CD4-positive, alpha-beta T cell treated with Interleukin-10 for 1 hour (primary cell): ENCODE results near the gene CSPG4.
"Not testable (repeated sequence)": the region's sequence is repeated elsewhere in the genome, so short reads cannot be mapped to it uniquely, and the experiment has no call there.

Source experiments
- DNase-seq: peaks from one replicate; pipeline ENCODE4 v3.0.0-alpha.2; 2020

CSPG4 gene

GRCh38 chr15:75712668-75713337 lies at the start of gene CSPG4:
TSS of gene CSPG4 (minus strand) at chr15:75712848. CDS start at chr15:75712755, 93 bp downstream.
- DNase-seq, result no peak

GRCh38 chr15:75762357-75762718 lies 49.7 kb upstream of the CSPG4 start:
- not testable (repeated sequence) for DNase-seq

- DNase-seq, result no peak
Measured at GRCh38 chr15:75761446-75762356, 49.1 kb upstream of the CSPG4 start.

GRCh38 chr15:75760704-75761435 lies 48.2 kb upstream of the CSPG4 start:
- no peak for DNase-seq

- DNase-seq, result not testable (repeated sequence)
Measured at GRCh38 chr15:75760131-75760520, 47.5 kb upstream of the CSPG4 start.

- DNase-seq, result no peak
Measured at GRCh38 chr15:75759416-75760130, 46.9 kb upstream of the CSPG4 start.

GRCh38 chr15:75758071-75758872 lies 45.6 kb upstream of the CSPG4 start:
- DNase-seq, result peak; percentile 54

- not testable (repeated sequence) for DNase-seq
Measured at GRCh38 chr15:75754871-75755270, 42.2 kb upstream of the CSPG4 start.

- DNase-seq, result no peak
Measured at GRCh38 chr15:75753145-75753544, 40.5 kb upstream of the CSPG4 start.

- no peak for DNase-seq
Measured at GRCh38 chr15:75751891-75752290, 39.2 kb upstream of the CSPG4 start.

- DNase-seq, result no peak
Measured at GRCh38 chr15:75751116-75751875, 38.6 kb upstream of the CSPG4 start.

- DNase-seq, result no peak
Measured at GRCh38 chr15:75750261-75751050, 37.8 kb upstream of the CSPG4 start.

GRCh38 chr15:75749820-75750219 lies 37.2 kb upstream of the CSPG4 start:
- DNase-seq, result no peak

GRCh38 chr15:75748882-75749281 lies 36.2 kb upstream of the CSPG4 start:
- DNase-seq, result peak; percentile 52

GRCh38 chr15:75747121-75747520 lies 34.5 kb upstream of the CSPG4 start:
- DNase-seq, result not testable (repeated sequence)

- no peak for DNase-seq
Measured at GRCh38 chr15:75745305-75745704, 32.7 kb upstream of the CSPG4 start.

- not testable (repeated sequence) for DNase-seq
Measured at GRCh38 chr15:75742346-75742745, 29.7 kb upstream of the CSPG4 start.

GRCh38 chr15:75739791-75740190 lies 27.1 kb upstream of the CSPG4 start:
- no peak for DNase-seq

- DNase-seq, result peak; percentile 93
Measured at GRCh38 chr15:75738647-75739325, 26.1 kb upstream of the CSPG4 start.
